Activated T-helper 1 cell treated with anti-CD3 and anti-CD28 coated beads, Interleukin-2, amount 50 U/mL, for 16 hours (primary cell): ENCODE results near the gene PFDN2.
"Not testable (repeated sequence)": the region's sequence is repeated elsewhere in the genome, so short reads cannot be mapped to it uniquely, and the experiment has no call there.

Source experiments
- DNase-seq, 2 donors: peaks; one replicate each; pipeline ENCODE4 v3.0.0-alpha.2; 2020; ENCODE audit warnings: low read depth in 1 of 2, low spot score in 1 of 2

PFDN2 gene

DNA sequence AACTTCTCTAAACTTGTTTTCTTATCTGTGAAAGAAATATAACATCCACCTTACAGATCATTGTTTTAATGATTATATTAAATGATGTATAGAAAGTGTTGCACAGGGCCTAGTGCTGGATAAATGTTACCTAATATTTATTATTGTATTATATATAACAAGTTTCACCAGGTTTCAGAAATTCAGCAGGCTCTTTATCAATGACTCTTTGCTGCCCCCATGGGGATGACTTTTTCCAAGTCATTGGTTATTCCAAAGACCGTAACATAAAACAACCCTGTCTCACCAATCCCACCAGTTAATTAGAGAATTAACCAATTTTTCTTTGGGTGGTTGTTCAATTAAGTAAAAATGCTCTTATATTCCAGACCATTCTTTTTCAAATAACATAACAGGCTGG is 21.9 kb upstream of the PFDN2 start:
- no peak for DNase-seq

GRCh38 chr1:161138431-161138830 is 20.6 kb upstream of the PFDN2 start:
- no peak for DNase-seq

- DNase-seq = no peak
Measured at GRCh38 chr1:161137881-161138280, 20.0 kb upstream of the PFDN2 start.

DNA sequence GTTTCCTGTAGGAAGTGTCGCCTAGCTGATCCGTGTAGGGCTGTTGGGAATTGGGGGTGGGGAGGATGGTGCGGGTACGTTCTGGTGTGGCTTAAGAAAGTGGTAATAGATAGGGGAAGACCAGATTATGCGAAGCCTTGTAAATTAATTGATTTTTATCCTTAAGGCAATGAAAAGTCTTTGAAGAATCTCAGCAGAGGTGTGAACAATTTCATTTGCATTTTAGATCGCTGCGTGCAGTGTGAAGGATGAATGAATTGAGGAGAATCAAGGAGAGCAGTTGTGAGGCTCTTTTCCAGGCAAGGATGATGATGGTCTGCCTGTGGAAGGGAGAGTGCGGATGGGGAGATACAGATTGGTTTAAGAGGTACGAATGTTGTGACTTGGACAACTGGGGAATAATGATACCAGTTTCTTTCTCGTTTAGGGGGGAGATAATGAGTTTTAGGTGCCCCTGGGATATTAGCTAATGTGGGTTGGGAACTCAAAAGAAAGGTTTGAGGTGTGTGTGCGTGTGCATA is 15.4 kb upstream of the PFDN2 start:
- no peak for DNase-seq

DNA sequence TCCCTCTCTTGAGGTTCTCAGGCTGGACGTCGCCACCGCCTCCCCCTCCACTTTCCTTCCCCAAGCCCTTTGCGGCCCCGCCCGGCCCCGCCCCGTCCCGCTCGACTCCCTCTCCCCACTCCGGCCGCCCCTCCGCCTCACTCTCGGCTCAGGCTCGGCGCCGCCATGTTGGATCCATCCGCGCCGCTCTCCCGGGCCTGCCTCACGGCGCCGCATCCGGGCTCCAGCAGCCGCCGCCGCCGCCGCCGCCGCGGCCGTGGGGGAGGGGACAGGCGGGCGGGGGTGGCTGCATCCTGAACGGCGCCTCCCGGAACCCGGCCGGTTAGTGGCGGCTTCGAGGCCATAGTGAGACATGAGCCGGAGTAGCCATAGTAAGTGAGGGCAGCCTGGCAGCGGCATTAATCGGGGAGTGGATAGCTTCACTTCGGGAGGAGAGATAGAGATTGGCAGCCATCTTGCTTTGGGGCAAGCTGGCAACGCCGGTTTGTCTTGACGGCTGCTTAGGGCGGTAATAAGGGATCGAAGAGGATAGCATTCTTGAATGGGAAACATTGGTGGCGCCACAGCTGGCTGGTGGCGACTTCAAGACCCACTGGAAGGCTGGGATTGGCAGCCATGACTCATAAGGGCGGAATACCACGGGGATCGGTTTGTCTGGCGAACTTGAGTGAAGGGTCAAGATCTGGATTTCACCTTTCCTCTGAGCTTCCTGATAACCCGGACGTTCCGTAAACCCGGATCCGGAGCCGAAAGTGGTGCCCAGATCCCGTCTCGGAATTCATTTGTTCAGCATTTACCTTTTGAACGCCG is 14.8 kb upstream of the PFDN2 start, which contains the start of gene DEDD:
Gene DEDD, minus strand, starts transcription at position 258 of the 810 bp plus-strand sequence. CDS start 8,205 bp downstream, outside the sequence.
- DNase-seq = peak; percentile 68 to 85

DNA sequence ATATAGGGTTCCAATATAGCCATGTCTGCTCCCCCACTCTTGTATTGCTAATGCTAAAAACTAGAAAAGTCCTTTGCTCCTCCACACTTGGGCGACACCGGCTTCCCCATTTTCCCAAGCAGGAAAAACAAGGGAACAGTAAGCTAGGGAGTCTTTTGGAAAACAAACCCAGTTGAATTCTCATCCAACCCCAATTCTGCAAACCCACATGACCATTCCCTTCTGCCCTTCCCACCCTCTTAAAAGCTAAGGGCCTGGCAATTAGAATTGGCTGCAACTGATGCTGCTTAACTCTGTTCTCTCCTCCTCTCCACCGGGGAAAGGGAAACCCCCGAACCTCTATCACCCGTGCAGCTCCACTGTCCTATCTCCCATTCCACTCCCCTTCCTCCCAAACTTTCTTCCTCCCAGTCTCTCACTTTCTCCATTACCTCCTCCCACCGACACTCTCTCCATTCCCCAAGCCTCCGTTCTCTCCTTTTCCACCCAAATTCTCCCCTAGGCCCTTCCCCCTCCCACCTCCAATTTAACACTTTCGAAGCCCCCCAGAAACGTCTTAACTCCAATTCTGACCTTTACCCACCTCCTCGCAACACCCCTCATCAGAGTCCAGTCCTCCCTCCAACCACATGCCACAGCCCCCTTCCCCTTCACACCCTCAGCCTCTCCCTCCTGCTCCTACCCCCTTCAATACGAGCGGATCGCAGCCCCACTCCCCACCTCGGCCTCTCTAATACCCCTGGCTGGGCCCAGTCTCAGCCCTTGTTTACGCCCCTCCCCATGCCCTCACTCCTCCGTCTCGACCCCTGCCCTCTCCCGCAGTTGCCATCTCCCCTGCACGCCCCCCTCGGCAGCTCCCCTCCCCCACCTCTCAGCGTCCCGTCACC is 13.9 kb upstream of the PFDN2 start:
- no peak for DNase-seq

- no peak for DNase-seq
Measured at GRCh38 chr1:161130266-161130665, 12.4 kb upstream of the PFDN2 start.

GRCh38 chr1:161128591-161129420 is 11.0 kb upstream of the PFDN2 start:
- DNase-seq = no peak

GRCh38 chr1:161127649-161128048 is 9.8 kb upstream of the PFDN2 start:
- no peak for DNase-seq

- DNase-seq = no peak
Measured at GRCh38 chr1:161122967-161123366, 5.1 kb upstream of the PFDN2 start.

GRCh38 chr1:161121834-161122233 is 4.0 kb upstream of the PFDN2 start:
- DNase-seq = no peak

GRCh38 chr1:161121042-161121650 is 3.3 kb upstream of the PFDN2 start:
- no peak for DNase-seq

DNA sequence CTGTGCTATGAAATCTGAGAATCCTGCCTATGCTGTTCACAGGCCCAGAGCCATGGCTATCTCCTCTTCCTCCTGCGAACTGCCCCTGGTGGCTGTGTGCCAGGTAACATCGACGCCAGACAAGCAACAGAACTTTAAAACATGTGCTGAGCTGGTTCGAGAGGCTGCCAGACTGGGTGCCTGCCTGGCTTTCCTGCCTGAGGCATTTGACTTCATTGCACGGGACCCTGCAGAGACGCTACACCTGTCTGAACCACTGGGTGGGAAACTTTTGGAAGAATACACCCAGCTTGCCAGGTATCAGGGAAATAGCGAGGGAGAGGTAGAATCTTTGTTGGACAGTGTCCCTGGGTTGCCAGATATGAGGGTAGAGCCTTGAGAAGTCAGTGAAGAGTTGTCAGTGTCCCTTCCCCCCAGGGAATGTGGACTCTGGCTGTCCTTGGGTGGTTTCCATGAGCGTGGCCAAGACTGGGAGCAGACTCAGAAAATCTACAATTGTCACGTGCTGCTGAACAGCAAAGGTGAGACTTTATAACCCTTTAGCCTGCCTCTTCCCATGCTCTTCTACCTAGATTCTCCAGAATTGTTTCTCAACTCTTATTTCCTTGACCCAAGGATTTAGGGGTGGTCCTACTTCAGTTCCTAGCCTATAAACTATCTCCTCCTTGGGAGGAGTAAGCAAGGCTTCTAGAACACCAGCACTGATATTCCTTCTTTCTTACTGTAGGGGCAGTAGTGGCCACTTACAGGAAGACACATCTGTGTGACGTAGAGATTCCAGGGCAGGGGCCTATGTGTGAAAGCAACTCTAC is 1.5 kb upstream of the PFDN2 start:
- peak in 1 of 2 donors; percentile 46 for DNase-seq

DNA sequence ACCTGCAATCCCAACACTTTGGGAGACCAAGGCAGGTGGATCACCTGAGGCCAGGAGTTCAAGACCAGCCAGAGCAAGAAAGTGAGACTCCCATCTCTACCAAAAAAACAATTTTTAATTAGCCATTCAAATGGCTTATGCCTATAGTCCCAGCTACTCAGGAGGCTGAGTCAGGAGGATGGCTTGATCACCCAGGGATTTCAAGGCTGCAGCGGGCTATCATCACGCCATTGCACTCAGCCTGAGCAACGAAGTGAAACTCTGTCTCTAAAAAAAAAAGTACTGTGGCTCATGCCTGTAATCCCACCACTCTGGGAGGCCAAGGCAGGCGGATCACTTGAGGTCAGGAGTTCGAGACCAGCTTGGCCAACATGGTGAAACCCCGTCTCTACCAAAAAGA is 1.9 kb downstream of the PFDN2 start:
- not testable (repeated sequence) for DNase-seq

- no peak for DNase-seq
Measured at GRCh38 chr1:161115132-161115711, 2.6 kb downstream of the PFDN2 start.

GRCh38 chr1:161114556-161114955 is 3.3 kb downstream of the PFDN2 start:
- no peak for DNase-seq

DNA sequence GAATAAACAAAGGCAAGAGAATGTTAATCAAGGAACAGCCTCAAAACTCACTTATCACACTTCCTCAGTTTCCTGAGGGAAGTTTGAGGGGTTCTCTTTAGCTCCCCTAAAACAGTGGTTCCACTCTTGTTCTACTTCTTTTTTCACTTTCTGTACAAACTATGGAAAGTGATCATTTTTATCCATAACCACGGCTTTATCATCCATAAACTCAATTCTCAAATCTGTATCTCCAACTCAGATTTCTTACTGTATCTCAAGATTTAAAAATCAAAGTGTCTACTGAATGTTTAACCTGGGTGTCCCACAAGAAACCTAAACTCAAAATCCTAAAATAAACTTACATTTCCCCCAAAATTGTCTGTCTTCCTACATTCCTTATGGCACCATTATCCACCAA is 3.9 kb downstream of the PFDN2 start:
- no peak for DNase-seq

GRCh38 chr1:161111527-161111926 is 6.3 kb downstream of the PFDN2 start:
- no peak for DNase-seq

GRCh38 chr1:161111117-161111516 is 6.7 kb downstream of the PFDN2 start:
- DNase-seq = no peak
